GM23248 (cell line): Measurements from ENCODE around the gene C13orf42. TPM values are rescaled to one million over a fixed set of nuclear protein-coding genes. Genes with fewer than 3 reads are reported as not detected.

Experiments used
- DNase-seq: peaks from one replicate; pipeline ENCODE4 v3.0.0-alpha.2; 2015
- H2AFZ ChIP-seq: fragments of 200-600 bp; sonication (generic); 2 replicates; pipeline ENCODE4 v1.6.1; 2016; ENCODE audit warnings: antibody characterized with exemption
- H3F3A ChIP-seq: fragments of 200-600 bp; sonication (generic); 2 replicates; pipeline ENCODE4 v1.6.1; 2016; ENCODE audit warnings: mild to moderate bottlenecking, antibody characterized with exemption, mixed run types; ENCODE audit not compliant: insufficient read depth
- H3K27ac ChIP-seq: fragments of 200-600 bp; sonication (generic); 2 replicates; pipeline ENCODE4 v1.5.1; 2016; ENCODE audit warnings: mild to moderate bottlenecking
- H3K27me3 ChIP-seq: fragments of 200-600 bp; sonication (generic); replicated peaks from 2 replicates; pipeline ENCODE4 v1.6.1; 2016; ENCODE audit warnings: mild to moderate bottlenecking; ENCODE audit not compliant: insufficient read depth
- H3K36me3 ChIP-seq: fragments of 200-600 bp; sonication (generic); 2 replicates; pipeline ENCODE4 v1.6.1; 2016; ENCODE audit warnings: low read depth, mild to moderate bottlenecking
- H3K4me1 ChIP-seq: fragments of 200-600 bp; sonication (generic); 2 replicates; pipeline ENCODE4 v1.6.1; 2016; ENCODE audit warnings: mild to moderate bottlenecking; ENCODE audit not compliant: insufficient read depth
- H3K4me2 ChIP-seq: fragments of 200-600 bp; sonication (generic); one replicate; pipeline ENCODE4 v1.6.1; 2016; ENCODE audit warnings: mild to moderate bottlenecking; ENCODE audit not compliant: unreplicated experiment
- H3K4me3 ChIP-seq: fragments of 200-600 bp; sonication (generic); 2 replicates; pipeline ENCODE4 v1.5.1; 2016; ENCODE audit warnings: mild to moderate bottlenecking
- H3K79me2 ChIP-seq: fragments of 200-600 bp; sonication (generic); 2 replicates; pipeline ENCODE4 v1.6.1; 2016; ENCODE audit warnings: mild to moderate bottlenecking; ENCODE audit not compliant: insufficient read depth
- H3K9ac ChIP-seq: fragments of 200-600 bp; sonication (generic); 2 replicates; pipeline ENCODE4 v1.6.1; 2016; ENCODE audit warnings: mild to moderate bottlenecking
- H3K9me2 ChIP-seq: fragments of 200-600 bp; sonication (generic); 2 replicates; pipeline ENCODE4 v1.6.1; 2016; ENCODE audit warnings: mixed run types, mild to moderate bottlenecking, moderate library complexity; ENCODE audit not compliant: insufficient read depth
- H3K9me3 ChIP-seq: fragments of 200-600 bp; sonication (generic); one replicate; pipeline ENCODE4 v1.6.1; 2017; ENCODE audit warnings: low read depth
- H4K20me1 ChIP-seq: fragments of 200-600 bp; sonication (generic); 2 replicates; pipeline ENCODE4 v1.6.0; 2016; ENCODE audit not compliant: insufficient read depth
- EZH2 ChIP-seq: fragments of 200-600 bp; sonication (generic); IDR thresholded peaks from 2 replicates; pipeline ENCODE4 v1.6.1; 2018; ENCODE audit warnings: antibody characterized with exemption, mild to moderate bottlenecking; ENCODE audit not compliant: insufficient read depth, poor library complexity, severe bottlenecking
- EZH2phosphoT487 ChIP-seq: fragments of 200-600 bp; sonication (generic); IDR thresholded peaks from 2 replicates; pipeline ENCODE4 v1.6.1; 2018; ENCODE audit warnings: antibody characterized with exemption, moderate library complexity, mild to moderate bottlenecking, low read depth; ENCODE audit not compliant: insufficient read depth
- WGBS, 2 experiments: methylation state at CpG; one replicate each; pipeline ENCODE4 v1.1.6; 2015 to 2017; ENCODE audit warnings: low lambda C conversion rate in 2 of 2, low coverage in 1 of 2; ENCODE audit errors: missing lambda C conversion rate in 2 of 2; 5-methylcytosine and 5-hydroxymethylcytosine counted together
- in situ Hi-C: fragments of 300-500 bp; cut with MboI; formaldehyde crosslinking; loops from 2 replicates; pipeline ENCODE4 v1.15.0; 2020
- polyA plus RNA-seq: library from polyadenylated mRNA; unstranded; fragments of >200 nt; fragmentation: Nextera tagmentation; extraction: Ambion mirVana; gene quantifications from 2 replicates; pipeline ENCODE4 v1.2.1, GENCODE V29; 2016
- total RNA-seq: library from RNA; depleted of rRNA; stranded (reverse); fragments of >200 nt; shearing (Covaris generic); gene quantifications from 2 replicates; pipeline ENCODE4 v1.2.3, GENCODE V29; 2014

C13orf42 gene
- total and polyA plus RNA-seq, 2 experiments from 2014 or later = not detected

GRCh38 chr13:51041126-51041525 lies 69.9 kb downstream of the C13orf42 start:
- Histone ChIP-seq H3K4me1 (no peaks in the 10 kb centered on the region), H3F3A (no peaks in the 10 kb centered on the region), H2AFZ (no peak overlapping the region), H4K20me1 (no peaks in the 10 kb centered on the region), H3K4me2 (no peak overlapping the region), H3K4me3 (no peak overlapping the region), H3K9me2 (no peaks in the 10 kb centered on the region), H3K27ac (no peak overlapping the region), H3K36me3 (no peaks in the 10 kb centered on the region), H3K9ac (no peak overlapping the region), H3K27me3 (peaks cover 30% of the 10 kb centered on the region), H3K79me2 (no peaks in the 10 kb centered on the region), H3K9me3 (no peaks in the 10 kb centered on the region)
- TF ChIP-seq EZH2 (no peak), EZH2phosphoT487 (no peak)
- DNase-seq = no peak
- in situ Hi-C loops = no loop called here
- 20 to 25% methylated on average over 4 of the region's 4 CpGs for WGBS, 2 experiments

- WGBS, 2 experiments = 40 to 43% methylated on average over 7 of the region's 7 CpGs
- TF ChIP-seq EZH2phosphoT487 (no peak), EZH2 (no peak)
These were observed 70.6 kb downstream of the C13orf42 start for GRCh38 chr13:51040431-51040830.

GRCh38 chr13:51036418-51036817 lies 74.7 kb downstream of the C13orf42 start:
- Histone ChIP-seq H4K20me1 (no peaks in the 10 kb centered on the region), H3K36me3 (no peaks in the 10 kb centered on the region), H3K4me1 (no peaks in the 10 kb centered on the region), H3K27me3 (peaks cover 38% of the 10 kb centered on the region), H3K4me3 (no peak overlapping the region), H3K79me2 (no peaks in the 10 kb centered on the region), H3K4me2 (no peak overlapping the region), H3K9me3 (no peaks in the 10 kb centered on the region), H3F3A (no peaks in the 10 kb centered on the region), H3K27ac (no peak overlapping the region), H3K9me2 (no peaks in the 10 kb centered on the region), H3K9ac (no peak overlapping the region), H2AFZ (no peak overlapping the region)
- WGBS, 2 experiments = 34 to 39% methylated on average over 2 of the region's 2 CpGs
- in situ Hi-C loops = no loop called here
- DNase-seq = no peak
- TF ChIP-seq EZH2 (no peak), EZH2phosphoT487 (no peak)

More at GRCh38 chr13:51040431-51040830, 70.6 kb downstream of the C13orf42 start:
- Histone ChIP-seq H3K4me2 (no peak overlapping the region), H2AFZ (no peak overlapping the region), H3K27ac (no peak overlapping the region), H3K4me1 (no peaks in the 10 kb centered on the region), H3K9me2 (no peaks in the 10 kb centered on the region), H3K9me3 (no peaks in the 10 kb centered on the region), H3K4me3 (no peak overlapping the region), H3K36me3 (no peaks in the 10 kb centered on the region), H3K9ac (no peak overlapping the region), H3K27me3 (peaks cover 36% of the 10 kb centered on the region), H3F3A (no peaks in the 10 kb centered on the region), H4K20me1 (no peaks in the 10 kb centered on the region), H3K79me2 (no peaks in the 10 kb centered on the region)
- in situ Hi-C loops = no loop called here
- DNase-seq = no peak

- DNase-seq = no peak
- Histone ChIP-seq H3K9me3 (no peaks in the 10 kb centered on the region), H3K9me2 (no peaks in the 10 kb centered on the region), H3K36me3 (no peaks in the 10 kb centered on the region), H3K79me2 (no peaks in the 10 kb centered on the region), H3K4me3 (no peak overlapping the region), H4K20me1 (no peaks in the 10 kb centered on the region), H3K4me1 (no peaks in the 10 kb centered on the region), H3K9ac (no peak overlapping the region), H2AFZ (no peak overlapping the region), H3K27me3 (peaks cover 38% of the 10 kb centered on the region), H3K4me2 (no peak overlapping the region), H3K27ac (no peak overlapping the region), H3F3A (no peaks in the 10 kb centered on the region)
- TF ChIP-seq EZH2phosphoT487 (no peak), EZH2 (no peak)
- in situ Hi-C loops = no loop called here
- WGBS, 2 experiments = 9 to 13% methylated on average over 2 of the region's 2 CpGs
These were observed 75.1 kb downstream of the C13orf42 start for GRCh38 chr13:51035978-51036377.

GRCh38 chr13:51035469-51035868 lies 75.6 kb downstream of the C13orf42 start:
- no peaks in the 10 kb centered on the region for H3K36me3 ChIP-seq
- H3K4me1 ChIP-seq = no peaks in the 10 kb centered on the region
- no peak overlapping the region for H3K4me3 ChIP-seq
- no peaks in the 10 kb centered on the region for H4K20me1 ChIP-seq
- no peaks in the 10 kb centered on the region for H3K79me2 ChIP-seq
- H3F3A ChIP-seq = no peaks in the 10 kb centered on the region
- in situ Hi-C loops = no loop called here
- no peak overlapping the region for H3K4me2 ChIP-seq
- H3K9me3 ChIP-seq = no peaks in the 10 kb centered on the region
- no peak overlapping the region for H2AFZ ChIP-seq
- DNase-seq = no peak
- no peak overlapping the region for H3K9ac ChIP-seq
- H3K27ac ChIP-seq = no peak overlapping the region
- H3K27me3 ChIP-seq = peaks cover 38% of the 10 kb centered on the region
- 46 to 51% methylated on average over 4 of the region's 4 CpGs for WGBS, 2 experiments
- TF ChIP-seq EZH2 = no peak
- no peak for TF ChIP-seq EZH2phosphoT487
- no peaks in the 10 kb centered on the region for H3K9me2 ChIP-seq
